CD4-positive, alpha-beta T cell treated with Interleukin-17A for 1 hour (primary cell): ENCODE results near the gene VPS13A.
"Not testable (repeated sequence)": the region's sequence is repeated elsewhere in the genome, so short reads cannot be mapped to it uniquely, and the experiment has no call there.

ENCODE experiments used
- DNase-seq: peaks from one replicate; pipeline ENCODE4 v3.0.0-alpha.2; 2020

Gene VPS13A

GRCh38 chr9:77194423-77194822 lies 17.1 kb downstream of the VPS13A start:
- DNase-seq, result no peak

- DNase-seq, result no peak
These were observed 32.8 kb downstream of the VPS13A start for GRCh38 chr9:77210116-77210515.

- DNase-seq, result no peak
These were observed 34.2 kb downstream of the VPS13A start for GRCh38 chr9:77211561-77211960.

- no peak for DNase-seq
These were observed 35.5 kb downstream of the VPS13A start for GRCh38 chr9:77212801-77213200.

GRCh38 chr9:77215874-77216273 lies 38.5 kb downstream of the VPS13A start:
- no peak for DNase-seq

- no peak for DNase-seq
These were observed 41.3 kb downstream of the VPS13A start for GRCh38 chr9:77218612-77219011.

GRCh38 chr9:77221431-77221830 lies 44.1 kb downstream of the VPS13A start:
- no peak for DNase-seq

- DNase-seq, result no peak
These were observed 47.5 kb downstream of the VPS13A start for GRCh38 chr9:77224746-77225312.

GRCh38 chr9:77236693-77237092 lies 59.4 kb downstream of the VPS13A start:
- no peak for DNase-seq

GRCh38 chr9:77237896-77238295 lies 60.6 kb downstream of the VPS13A start:
- DNase-seq, result no peak

GRCh38 chr9:77251050-77251449 lies 73.7 kb downstream of the VPS13A start:
- DNase-seq, result no peak

GRCh38 chr9:77257275-77257674 lies 79.9 kb downstream of the VPS13A start:
- DNase-seq, result no peak

GRCh38 chr9:77261605-77262004 lies 84.3 kb downstream of the VPS13A start:
- no peak for DNase-seq

GRCh38 chr9:77267762-77268161 lies 90.4 kb downstream of the VPS13A start:
- not testable (repeated sequence) for DNase-seq

- DNase-seq, result no peak
These were observed 93.8 kb downstream of the VPS13A start for GRCh38 chr9:77271023-77271690.

- no peak for DNase-seq
These were observed 99.5 kb downstream of the VPS13A start for GRCh38 chr9:77276799-77277198.

- DNase-seq, result no peak
These were observed 100.4 kb downstream of the VPS13A start for GRCh38 chr9:77277719-77278118.

- DNase-seq, result no peak
These were observed 106.7 kb downstream of the VPS13A start for GRCh38 chr9:77283991-77284390.

- DNase-seq, result no peak
These were observed 107.3 kb downstream of the VPS13A start for GRCh38 chr9:77284616-77285015.

- DNase-seq, result no peak
These were observed 113.0 kb downstream of the VPS13A start for GRCh38 chr9:77290373-77290772.

GRCh38 chr9:77291714-77292113 lies 114.4 kb downstream of the VPS13A start:
- no peak for DNase-seq

- DNase-seq, result no peak
These were observed 116.6 kb downstream of the VPS13A start for GRCh38 chr9:77293949-77294348.

GRCh38 chr9:77304543-77304942 lies 127.2 kb downstream of the VPS13A start:
- no peak for DNase-seq

- no peak for DNase-seq
These were observed 128.5 kb downstream of the VPS13A start for GRCh38 chr9:77305622-77306400.
